ENCODE data around the gene ZNF157. TPM values are rescaled to one million over a fixed set of nuclear protein-coding genes. Genes with fewer than 3 reads are reported as not detected.

Gene ZNF157
- total RNA-seq, 2 experiments from 2014 or later: 1.0 to 1.4 TPM

DNA sequence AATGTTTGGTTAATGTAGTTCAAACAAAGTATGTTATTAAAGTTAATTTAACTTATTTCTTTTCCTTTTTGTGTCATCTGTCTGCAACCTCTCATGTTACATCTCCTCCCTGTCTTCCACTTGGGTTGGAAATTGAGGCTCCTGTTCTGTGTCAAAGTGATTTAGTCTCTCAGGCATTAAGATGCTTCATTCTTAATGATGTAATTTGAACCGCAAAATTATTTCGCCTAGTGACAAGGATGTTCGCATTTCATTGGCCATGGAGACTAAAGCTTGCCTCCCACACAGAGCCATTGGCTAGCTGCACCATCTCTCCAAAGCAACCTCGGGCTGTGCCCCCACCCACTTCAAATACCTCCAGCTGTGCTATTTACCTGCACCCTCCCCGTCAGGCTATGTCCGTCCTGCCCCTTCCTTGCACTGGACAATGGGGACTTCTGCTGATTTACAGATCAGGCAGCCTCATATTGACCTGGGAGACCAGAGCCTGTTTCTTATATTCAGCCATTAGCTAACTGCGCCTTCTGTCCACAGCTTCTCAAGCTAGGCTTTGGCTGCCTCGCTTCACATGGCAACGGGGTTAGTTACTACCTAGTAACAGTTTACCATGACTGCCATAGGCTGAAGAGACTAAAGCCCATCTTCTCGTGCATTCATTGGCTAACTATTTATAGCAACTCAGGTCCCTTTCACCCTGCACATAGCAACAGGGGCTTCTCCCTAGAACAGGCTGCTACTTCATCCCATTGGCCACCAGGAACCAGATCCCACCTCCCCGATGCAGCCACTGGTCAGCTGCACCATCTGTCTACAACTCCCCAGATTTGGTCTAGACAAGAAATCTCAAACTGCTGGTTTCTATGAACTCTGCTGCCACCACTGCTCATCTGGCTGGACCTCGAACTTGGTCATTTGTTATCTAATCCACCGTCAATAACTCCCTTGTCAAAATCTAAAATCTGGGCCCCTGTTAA is 8.6 kb upstream of the ZNF157 start:
- H3K4me2 ChIP-seq (ENCODE audit: low read length): peak overlapping the region; percentile 75
- POLR2A ChIA-PET: no interaction called here
- no TSS peak for BruUV-seq (replicated peaks)

DNA sequence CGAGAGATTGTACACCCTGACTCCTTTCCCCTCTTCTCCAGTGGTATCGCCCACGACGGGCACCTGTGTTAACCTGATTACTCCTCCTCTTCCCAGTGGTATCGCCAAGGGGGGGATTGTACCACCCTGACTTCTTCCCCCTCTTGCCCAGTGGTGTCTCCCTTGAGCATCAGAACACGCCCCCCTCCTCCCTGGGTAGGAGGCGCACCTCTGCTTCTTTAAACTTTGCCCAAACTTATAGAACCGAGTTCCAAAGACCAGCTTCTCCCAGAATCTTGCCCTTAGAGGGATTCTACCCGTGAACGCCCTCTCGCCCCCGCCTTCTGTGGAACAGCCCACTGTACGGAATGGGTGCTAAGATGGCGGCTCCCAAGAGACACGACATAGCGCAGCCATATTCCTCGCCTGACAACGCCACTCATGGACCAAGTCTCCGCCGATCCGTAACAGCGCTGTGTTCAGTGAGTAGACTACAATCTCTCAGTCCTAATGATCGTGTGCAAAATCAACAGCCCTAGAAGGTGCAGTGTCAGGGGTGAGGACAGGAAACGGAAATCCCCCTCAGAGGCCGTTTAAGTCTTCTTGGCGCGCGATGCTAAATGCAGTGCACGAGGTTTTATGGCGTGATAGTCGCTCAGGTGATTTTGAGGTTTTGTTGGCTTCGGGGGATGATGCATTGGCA is 4.2 kb upstream of the ZNF157 start:
- ChIA-PET POLR2A (no interaction called here), CTCF (ENCODE audit: unreplicated experiment) (no interaction called here)
- Histone ChIP-seq H2AFZ (ENCODE audit: low read length) (peak overlapping the region; percentile 94), H4K20me1 (ENCODE audit: insufficient read depth, low read length) (no peaks in the 10 kb centered on the region), H3K27ac (ENCODE audit: low read depth, low read length, poor library complexity, severe bottlenecking) (peak overlapping the region; percentile 66), H3K4me3 (ENCODE audit: low read depth, low read length, poor library complexity, severe bottlenecking) (peak overlapping the region; percentile 66), H3K4me1 (ENCODE audit: insufficient read depth, low read length, poor library complexity, severe bottlenecking) (peaks cover 21% of the 10 kb centered on the region), H3K36me3 (ENCODE audit: insufficient read depth, low read length) (no peaks in the 10 kb centered on the region), H3K9me2 (ENCODE audit: insufficient read depth, low read length) (no peaks in the 10 kb centered on the region), H3K4me2 (ENCODE audit: low read length) (peak overlapping the region; percentile 60), H3K79me2 (ENCODE audit: insufficient read depth, low read depth, low read length) (no peaks in the 10 kb centered on the region), H3K9me3 (ENCODE audit: low read length) (no peaks in the 10 kb centered on the region)
- intact Hi-C loops (cut with micrococcal nuclease; ENCODE audit: unreplicated experiment): loop anchor here (1.0 to 10.0 kb wide), 2 partner anchors 119 to 148 kb away; partner anchors contain the start of genes CDK16 and ZNF41
- TF ChIP-seq, protein P1, sequence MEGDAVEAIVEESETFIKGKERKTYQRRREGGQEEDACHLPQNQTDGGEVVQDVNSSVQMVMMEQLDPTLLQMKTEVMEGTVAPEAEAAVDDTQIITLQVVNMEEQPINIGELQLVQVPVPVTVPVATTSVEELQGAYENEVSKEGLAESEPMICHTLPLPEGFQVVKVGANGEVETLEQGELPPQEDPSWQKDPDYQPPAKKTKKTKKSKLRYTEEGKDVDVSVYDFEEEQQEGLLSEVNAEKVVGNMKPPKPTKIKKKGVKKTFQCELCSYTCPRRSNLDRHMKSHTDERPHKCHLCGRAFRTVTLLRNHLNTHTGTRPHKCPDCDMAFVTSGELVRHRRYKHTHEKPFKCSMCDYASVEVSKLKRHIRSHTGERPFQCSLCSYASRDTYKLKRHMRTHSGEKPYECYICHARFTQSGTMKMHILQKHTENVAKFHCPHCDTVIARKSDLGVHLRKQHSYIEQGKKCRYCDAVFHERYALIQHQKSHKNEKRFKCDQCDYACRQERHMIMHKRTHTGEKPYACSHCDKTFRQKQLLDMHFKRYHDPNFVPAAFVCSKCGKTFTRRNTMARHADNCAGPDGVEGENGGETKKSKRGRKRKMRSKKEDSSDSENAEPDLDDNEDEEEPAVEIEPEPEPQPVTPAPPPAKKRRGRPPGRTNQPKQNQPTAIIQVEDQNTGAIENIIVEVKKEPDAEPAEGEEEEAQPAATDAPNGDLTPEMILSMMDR (conservative IDR thresholded peaks at IDR 0.05; ENCODE audit: low read length): no peak
- TF ChIP-seq EZH2phosphoT487 (IDR thresholded peaks at IDR 0.05; ENCODE audit: borderline replicate concordance, low read depth, low read length): no peak
- BruUV-seq (replicated peaks): no TSS peak
- DNase-seq (ENCODE audit: low spot score): peak; percentile 93

More for the DNA sequence above, 8.6 kb upstream of the ZNF157 start:
- CTCF ChIA-PET (ENCODE audit: unreplicated experiment): interaction anchor here (0.5 kb wide), 1 partner anchor 187 kb away, joined by 3 read pairs; no protein-coding TSS in a partner anchor
- Histone ChIP-seq H3K36me3 (ENCODE audit: insufficient read depth, low read length) (no peaks in the 10 kb centered on the region), H3K27ac (ENCODE audit: low read depth, low read length, poor library complexity, severe bottlenecking) (peak overlapping the region; percentile 74), H2AFZ (ENCODE audit: low read length) (peak overlapping the region; percentile 78), H3K4me3 (ENCODE audit: low read depth, low read length, poor library complexity, severe bottlenecking) (peak overlapping the region; percentile 68), H3K4me1 (ENCODE audit: insufficient read depth, low read length, poor library complexity, severe bottlenecking) (peaks cover 33% of the 10 kb centered on the region), H3K9me3 (ENCODE audit: low read length) (no peaks in the 10 kb centered on the region), H3K9me2 (ENCODE audit: insufficient read depth, low read length) (no peaks in the 10 kb centered on the region), H3K79me2 (ENCODE audit: insufficient read depth, low read depth, low read length) (no peaks in the 10 kb centered on the region), H4K20me1 (ENCODE audit: insufficient read depth, low read length) (no peaks in the 10 kb centered on the region)
- peak; percentile 93 for DNase-seq (ENCODE audit: low spot score)
- intact Hi-C loops (cut with micrococcal nuclease; ENCODE audit: unreplicated experiment): loop anchor here (1.0 to 10.0 kb wide), 3 partner anchors 123 to 169 kb away; partner anchors contain the start of genes UBA1 and ZNF41
- TF ChIP-seq, protein P1 (conservative IDR thresholded peaks at IDR 0.05; ENCODE audit: low read length): peak; percentile 47
- no peak for TF ChIP-seq EZH2phosphoT487 (IDR thresholded peaks at IDR 0.05; ENCODE audit: borderline replicate concordance, low read depth, low read length)
